Middle frontal gyrus (tissue), 1 donor: ENCODE results near the gene TNIP3.
"Not testable (repeated sequence)": the region's sequence is repeated elsewhere in the genome, so short reads cannot be mapped to it uniquely, and the experiment has no call there.

Source experiments
- DNase-seq: peaks from one replicate; pipeline ENCODE4 v3.0.0-alpha.2; 2015; ENCODE audit warnings: low spot score; ENCODE audit errors: extremely low spot score

Gene TNIP3

GRCh38 chr4:121177246-121178137, 13.4 kb upstream of the TNIP3 start:
- DNase-seq = no peak

DNA sequence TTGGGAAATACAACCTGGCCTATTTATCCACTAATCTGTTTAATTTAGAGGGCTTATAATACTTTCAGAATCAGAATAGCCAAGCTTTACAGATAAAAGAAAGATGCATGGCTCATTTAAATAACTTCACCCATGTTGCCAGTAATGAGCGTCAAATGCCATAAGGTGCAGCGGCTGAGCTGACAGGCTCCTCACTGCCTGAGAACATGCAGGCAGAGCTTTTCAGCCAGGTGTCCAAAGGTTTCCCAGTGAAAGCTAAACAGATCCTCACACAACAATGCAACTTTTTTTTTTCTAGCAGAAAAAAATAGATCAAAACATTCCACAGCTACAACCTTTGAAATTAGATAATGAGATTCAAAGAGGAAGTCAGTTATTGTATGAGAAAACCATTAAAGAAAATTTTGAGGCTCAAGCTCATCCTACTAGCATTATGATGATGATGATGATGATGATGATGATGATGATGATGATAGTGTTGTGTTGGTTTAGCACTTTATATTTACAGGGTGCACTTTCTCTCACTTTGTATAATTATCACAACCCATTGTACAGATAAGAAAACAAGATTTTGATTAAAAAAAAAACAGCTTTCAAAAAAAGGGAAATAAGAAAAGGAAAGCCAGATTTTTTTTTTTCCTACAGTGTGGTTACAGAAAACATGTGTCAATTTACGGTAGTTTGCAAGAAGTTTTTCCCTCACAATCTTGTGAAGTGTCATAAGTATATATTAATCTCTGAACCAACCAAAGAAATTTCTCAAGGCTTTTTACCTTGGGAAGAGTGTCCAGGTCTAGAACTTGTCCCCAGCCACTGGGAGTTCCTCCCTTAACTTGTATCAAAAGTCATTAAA, 12.2 kb upstream of the TNIP3 start:
- DNase-seq = no peak

- not testable (repeated sequence) for DNase-seq
Measured at GRCh38 chr4:121171477-121171876, 7.4 kb upstream of the TNIP3 start.

DNA sequence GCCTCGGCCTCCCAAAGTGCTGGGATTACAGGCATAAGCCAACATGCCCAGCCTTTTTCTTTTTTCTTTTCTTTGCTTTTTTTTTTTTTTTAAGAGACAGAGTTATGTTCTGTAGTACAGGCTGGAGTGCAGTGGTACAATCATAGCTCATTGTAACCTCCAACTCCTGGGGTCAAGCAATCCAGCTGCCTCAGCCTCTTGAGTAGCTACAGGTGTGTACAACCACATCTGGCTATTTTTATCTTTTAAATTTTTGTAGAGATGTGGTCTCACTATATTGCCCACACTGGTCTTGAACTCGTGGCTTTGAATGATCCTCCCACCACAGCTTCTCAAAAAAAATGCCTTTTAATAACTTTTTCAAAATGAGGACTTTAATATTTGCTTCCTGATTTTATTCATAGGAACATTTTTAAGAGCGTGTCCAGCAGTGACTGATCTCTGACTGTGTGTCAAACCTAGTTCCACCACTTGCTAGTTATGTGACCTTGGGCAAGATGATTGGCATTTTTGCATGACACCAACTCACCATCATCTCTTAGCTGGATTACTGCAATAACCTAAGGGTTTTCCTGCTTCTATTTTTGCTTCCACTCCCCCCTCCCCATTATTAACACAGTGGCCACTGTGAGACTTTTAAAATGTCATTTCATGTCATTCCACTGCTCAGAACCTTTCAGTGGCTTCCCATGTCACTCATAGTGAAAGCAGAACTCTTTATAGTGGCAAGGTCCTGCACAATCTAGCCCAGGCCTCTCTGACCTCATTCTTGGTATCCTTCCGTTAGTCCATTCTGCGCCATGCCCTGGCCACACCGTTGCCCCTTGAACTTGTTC, 4.5 kb upstream of the TNIP3 start:
- no peak for DNase-seq

- no peak for DNase-seq
Measured at GRCh38 chr4:121166976-121167375, 2.9 kb upstream of the TNIP3 start.

DNA sequence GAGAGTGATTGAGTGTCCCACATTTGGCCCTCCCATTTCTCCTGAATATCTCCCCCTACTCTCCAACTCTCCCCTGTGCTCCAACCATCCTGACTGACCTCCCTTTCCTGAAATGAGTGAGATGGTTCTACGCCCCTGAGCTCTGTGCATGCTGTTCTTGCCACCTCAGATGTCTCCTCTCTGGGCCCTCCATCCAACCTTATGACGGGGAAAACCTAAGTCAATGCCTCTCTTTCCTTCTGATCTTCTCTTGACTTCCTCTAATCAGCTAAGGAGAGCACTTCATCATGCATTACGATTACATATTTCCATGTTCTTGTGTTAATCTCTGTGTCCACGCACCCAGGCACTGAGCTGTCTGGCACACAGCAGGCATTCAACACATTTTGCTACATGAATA, 1.1 kb upstream of the TNIP3 start:
- no peak for DNase-seq

DNA sequence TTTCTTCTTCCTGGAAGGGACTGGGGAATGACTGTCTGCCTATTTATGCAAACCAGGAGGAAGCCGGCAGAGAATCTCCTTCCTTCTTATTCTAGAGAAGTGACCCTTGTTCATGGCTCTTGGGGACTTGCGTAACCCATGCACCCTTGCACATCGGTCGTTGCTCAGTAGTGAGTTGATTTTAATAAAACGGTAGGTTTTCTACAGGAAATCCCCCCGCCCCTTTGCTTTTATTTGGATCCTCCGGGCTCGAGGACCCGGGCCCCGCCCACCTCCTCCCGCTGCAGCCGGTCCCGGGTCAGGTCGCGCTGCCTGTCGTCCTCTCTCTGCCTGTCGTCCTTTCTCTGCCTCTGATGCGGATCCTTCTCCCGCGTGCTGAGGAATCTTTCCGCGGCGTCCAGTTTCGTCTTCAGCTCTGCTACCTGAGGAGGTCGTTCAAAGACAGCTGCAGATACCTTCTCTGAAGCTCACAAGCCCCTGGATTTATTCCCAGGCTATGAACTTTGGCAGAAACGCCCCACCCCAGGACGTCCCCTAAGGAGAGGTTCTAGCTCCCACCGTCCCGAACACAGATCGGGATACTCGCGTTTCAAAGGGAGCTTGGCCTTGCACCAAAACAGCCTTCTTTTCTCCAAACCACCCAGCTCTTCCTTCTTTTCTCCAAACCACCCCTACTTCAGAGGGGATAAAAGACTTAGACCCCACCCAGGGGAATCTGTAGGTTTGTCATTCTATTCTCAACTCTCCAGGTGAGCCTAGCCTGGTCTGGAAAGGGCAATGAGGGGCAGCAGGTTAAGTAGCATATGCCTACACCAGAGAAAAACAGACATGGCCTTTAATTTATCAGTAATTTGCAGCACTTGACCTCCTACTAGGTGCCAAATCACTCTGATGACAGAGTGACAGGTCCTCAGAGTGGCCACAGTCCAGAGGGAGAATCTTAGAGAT, 7.0 kb downstream of the TNIP3 start:
- DNase-seq = no peak

GRCh38 chr4:121155893-121156292, 8.2 kb downstream of the TNIP3 start:
- no peak for DNase-seq

DNA sequence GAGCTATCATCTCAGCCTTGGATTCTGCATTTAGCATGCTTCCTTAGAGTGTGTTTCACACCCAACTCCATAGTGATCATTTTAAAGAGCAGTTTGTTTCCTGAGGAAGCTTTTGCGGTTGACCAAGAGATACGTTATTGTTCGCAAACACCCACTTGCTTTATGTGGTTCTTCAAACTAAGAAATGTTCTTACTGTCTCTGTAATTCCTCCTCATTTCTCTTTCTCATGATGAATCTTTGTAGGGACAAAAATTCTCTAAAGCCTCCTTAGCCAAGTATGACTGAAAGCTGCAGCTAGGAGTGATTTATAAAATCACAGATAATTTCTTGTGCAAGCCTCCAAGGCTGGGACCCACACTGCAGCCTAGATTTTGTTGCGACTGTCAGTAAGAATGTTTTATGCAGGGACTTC, 10.0 kb downstream of the TNIP3 start:
- no peak for DNase-seq

DNA sequence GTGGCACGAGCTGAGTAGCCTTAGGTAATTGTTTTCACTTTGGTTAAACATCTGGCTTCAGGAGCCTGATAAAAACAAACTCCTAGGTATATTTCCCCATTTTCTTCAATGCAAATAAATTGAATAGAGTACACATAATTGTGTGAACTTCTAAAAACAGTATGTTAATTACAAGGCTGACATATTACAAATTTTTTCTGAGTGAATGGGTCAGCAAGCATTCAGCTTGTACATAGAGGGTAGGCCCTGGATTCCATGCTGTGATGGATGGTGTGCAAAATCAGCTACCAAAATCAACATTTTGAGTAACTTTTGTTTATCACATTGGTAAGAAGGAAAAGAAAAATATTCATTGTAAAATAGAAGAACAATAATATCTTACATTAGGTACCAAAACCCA, 12.2 kb downstream of the TNIP3 start:
- DNase-seq = no peak

- DNase-seq = no peak
Measured at GRCh38 chr4:121150486-121150885, 13.6 kb downstream of the TNIP3 start.

DNA sequence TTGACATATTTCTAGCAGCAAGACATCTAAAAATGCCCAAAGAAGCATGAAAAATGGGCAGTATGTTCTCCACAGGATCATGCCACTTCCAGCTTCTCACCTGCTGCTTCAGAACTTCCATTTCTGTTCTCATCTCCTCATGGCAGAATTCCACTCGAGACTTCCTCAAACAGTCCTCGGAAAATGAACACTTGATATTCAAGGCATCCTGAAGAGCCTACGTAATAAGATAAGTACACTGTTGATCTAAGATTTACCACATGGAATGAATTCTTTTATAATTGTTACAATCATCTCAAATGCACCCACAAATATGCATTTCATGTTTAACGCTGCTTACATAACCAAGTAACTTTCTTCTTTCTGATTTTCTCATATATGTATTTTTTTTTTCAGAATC, 14.1 kb downstream of the TNIP3 start:
- DNase-seq = no peak

DNA sequence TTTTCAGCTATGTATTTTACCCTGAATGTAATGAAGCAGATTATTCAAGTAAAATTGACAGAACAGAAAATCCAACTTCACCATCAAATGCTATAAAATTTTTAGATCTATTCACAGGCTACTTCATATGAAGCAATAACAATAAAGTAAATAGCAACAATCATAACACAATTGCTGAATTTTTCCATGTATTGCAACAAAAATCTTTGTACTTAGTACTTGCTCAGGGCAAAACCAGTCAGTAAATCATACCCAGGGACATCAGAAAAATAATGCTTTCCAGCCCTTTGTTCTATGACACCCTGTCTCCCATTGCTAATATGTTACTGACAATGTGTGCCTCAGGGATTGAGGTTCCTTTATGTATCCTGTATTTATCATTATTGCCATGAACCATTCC, 15.5 kb downstream of the TNIP3 start:
- DNase-seq = no peak

GRCh38 chr4:121148000-121148399, 16.1 kb downstream of the TNIP3 start:
- no peak for DNase-seq

DNA sequence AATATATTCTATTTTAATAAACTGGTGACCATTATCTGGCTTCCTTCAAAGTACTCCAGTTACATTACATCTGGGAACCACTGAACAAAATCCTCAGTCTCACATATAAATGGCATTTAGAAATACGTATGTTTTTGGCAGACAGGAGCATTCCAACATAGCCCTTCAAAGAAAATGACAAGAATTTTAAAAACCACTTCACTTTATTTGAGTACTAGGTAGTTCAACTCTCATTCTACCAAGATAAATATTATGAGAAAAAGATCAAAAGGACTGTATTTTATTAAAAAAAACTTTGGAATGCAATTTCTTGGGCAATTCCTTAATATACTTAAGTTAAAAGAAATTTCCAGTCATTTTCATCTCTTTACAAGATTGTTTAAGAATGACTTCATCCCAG, 17.6 kb downstream of the TNIP3 start:
- DNase-seq = no peak

DNA sequence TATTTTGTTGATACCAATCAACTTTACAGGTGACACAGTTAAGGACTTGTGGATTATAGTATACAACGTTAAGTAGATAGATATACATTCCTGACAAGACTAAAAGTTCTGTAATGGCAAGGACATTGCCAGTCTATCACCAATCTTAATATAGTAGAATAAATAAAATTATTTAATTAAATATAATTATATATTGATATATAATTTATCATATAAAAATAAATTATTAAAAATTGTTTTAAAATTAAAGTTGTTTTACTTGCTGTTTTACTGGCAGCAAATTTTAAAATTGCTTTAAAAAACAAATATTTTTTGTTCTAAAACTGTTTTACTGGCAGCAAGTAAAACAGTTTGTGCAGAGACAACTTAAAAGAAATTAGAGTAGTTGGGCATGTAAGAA, 18.7 kb downstream of the TNIP3 start:
- DNase-seq = no peak

DNA sequence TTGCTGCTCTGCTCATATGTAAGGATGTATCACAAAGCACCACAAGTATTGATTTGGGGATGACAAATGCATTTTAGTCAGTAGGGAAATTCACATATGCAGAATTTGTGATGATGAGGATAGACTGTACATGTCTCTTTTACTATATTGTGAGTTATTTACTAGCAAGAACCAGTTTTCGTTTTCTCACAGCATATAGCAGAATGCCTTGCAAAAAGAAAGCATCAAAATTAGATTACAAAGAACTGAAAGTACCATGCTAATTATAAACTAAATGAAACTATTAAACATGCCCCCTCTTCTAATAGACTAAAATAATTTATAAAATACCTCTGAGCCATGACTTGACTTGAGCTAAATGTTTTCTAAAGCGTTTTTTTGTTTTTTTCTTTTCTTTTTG, 20.1 kb downstream of the TNIP3 start:
- no peak for DNase-seq

- DNase-seq = no peak
Measured at GRCh38 chr4:121143131-121143530, 21.0 kb downstream of the TNIP3 start.

DNA sequence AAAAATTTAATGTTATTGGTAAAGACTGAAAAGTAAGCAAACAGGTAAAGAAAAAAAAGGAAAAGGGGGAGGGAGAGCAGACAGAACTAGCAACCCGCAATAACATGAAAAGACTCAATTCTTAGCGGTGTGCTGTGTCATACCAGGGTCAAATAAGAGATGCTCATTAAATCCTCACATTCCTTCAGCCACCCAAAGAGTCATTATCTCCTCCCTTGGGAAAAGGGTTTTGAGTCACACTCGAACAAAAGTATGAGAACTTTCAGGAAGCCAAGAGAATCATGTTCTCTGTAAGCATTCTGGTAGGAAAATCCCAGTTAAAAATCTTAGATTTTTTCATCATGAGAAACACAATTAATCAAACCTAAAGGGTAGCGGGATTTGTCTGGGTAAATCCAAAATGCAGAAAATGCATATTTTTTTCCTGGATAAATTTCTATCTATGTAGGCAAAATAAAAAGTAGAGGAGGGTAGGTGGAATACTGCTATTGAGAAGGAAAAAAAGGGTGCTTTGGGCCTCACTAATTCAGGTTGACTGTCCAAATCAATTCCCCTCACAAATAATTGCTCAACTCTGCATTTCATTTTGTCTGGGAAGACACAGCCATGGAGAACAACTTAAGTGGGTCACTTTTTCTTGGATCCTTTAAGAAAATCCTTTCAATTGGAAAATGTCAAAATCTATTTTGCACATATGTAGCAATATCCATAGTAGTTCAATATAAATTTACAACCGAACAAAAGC, 23.2 kb downstream of the TNIP3 start:
- no peak for DNase-seq
